H1 (cell line): ENCODE results near the gene TPRA1. TPM values are rescaled to one million over a fixed set of nuclear protein-coding genes. Genes with fewer than 3 reads are reported as not detected.

Experiments used
- CHD2 ChIP-seq: IDR thresholded peaks from 2 replicates; pipeline ENCODE4 v1.6.1; 2012; ENCODE audit warnings: low read length, improper control_type of control experiment
- HDAC6 ChIP-seq: IDR thresholded peaks from one replicate; pipeline ENCODE4 v1.7.1; 2012; ENCODE audit warnings: low read depth, mild to moderate bottlenecking, inconsistent platforms, low read length, moderate library complexity
- POU5F1 ChIP-seq: IDR thresholded peaks from 2 replicates; pipeline ENCODE4 v1.6.1; 2011; ENCODE audit warnings: low read depth, mild to moderate bottlenecking, low read length, moderate library complexity
- polyA plus RNA-seq, 7 experiments: library from polyadenylated mRNA; depleted of rRNA in 3 of 7; stranded (reverse) in 5 of 7; unstranded in 2 of 7; fragments of >200 nt in 5 of 7; fragments of 200-250 nt in 2 of 7; gene quantifications; 1 replicate in 5 of 7; 2 replicates in 1 of 7; 4 replicates in 1 of 7; pipeline versions ENCODE4 v1.2.1 to v1.2.3, GENCODE V29; 2011 to 2013; ENCODE audit warnings: missing spikeins in 2 of 7, mixed read lengths in 2 of 7
- total RNA-seq: library from RNA; stranded (reverse); fragmentation: NEBNext Ultra II Directional; extraction: Animal tissue kit (Norgen Biotek cat#: 25700); gene quantifications from 2 replicates; pipeline ENCODE4 v1.2.1, GENCODE V29; 2021

The TPRA1 gene
- total and polyA plus RNA-seq, 2 of the 8 experiments (the other 6 are each of a cell fraction or from before 2014, with no cell fraction given), result 18.8 to 38.5 TPM

- TF ChIP-seq HDAC6 (no peak), CHD2 (no peak), POU5F1 (no peak)
- TF ChIP-seq, all 59 proteins: peak for 0
These were observed 28.4 kb upstream of the TPRA1 start (continued) for GRCh38 chr3:127618891-127619290.
